K562 (cell line): ENCODE measurements around the gene EPHA10. TPM values are rescaled to one million over a fixed set of nuclear protein-coding genes. Genes with fewer than 3 reads are reported as not detected.
"Not testable (repeated sequence)": the region's sequence is repeated elsewhere in the genome, so short reads cannot be mapped to it uniquely, and the experiment has no call there.

Experiments used
- ATAC-seq: fragments of 200-7000 bp; cut with Tn5 transposase; 3 replicates; pipeline ENCODE4 v1.9.1; 2020; ENCODE audit warnings: moderate library complexity
- BruUV-seq: library from RNA; stranded (reverse); fragments of 400-500 nt; replicated peaks from 2 replicates; lab custom pipeline; 2021; lab: Mats Ljungman, UMichigan
- CTCF ChIA-PET: fragments of 300-600 bp; formaldehyde crosslinking; extraction: SDS; loops from one replicate; lab custom pipeline; 2021; ENCODE audit warnings: low intra/inter-chr PET ratio; lab: Yijun Ruan, JAX
- POLR2A ChIA-PET: fragments of 300-600, 350-650 bp; sonication (Branson Sonifier 250); formaldehyde crosslinking; extraction: SDS; loops from one replicate; lab custom pipeline; 2021; ENCODE audit warnings: antibody characterized with exemption, inconsistent platforms; lab: Yijun Ruan, JAX
- DNase-seq, 4 experiments: peaks; one replicate each; pipeline versions ENCODE4 v3.0.0 to v3.0.0-alpha.2; 2011 to 2018; ENCODE audit warnings: low spot score in 3 of 4, mixed read lengths in 3 of 4; ENCODE audit errors: extremely low read depth in 1 of 4
- FAIRE-seq: peaks from 2 replicates; lab custom pipeline; 2011; peaks lifted over from hg19 to GRCh38; lab: Jason Lieb, UNC
- H2AFZ ChIP-seq: 2 replicates; pipeline ENCODE4 v1.6.0; 2011; ENCODE audit warnings: low read depth, low read length, control low read depth, inconsistent platforms
- H3K27ac ChIP-seq: fragments of 200-600 bp; 3 replicates; pipeline ENCODE4 v1.8.0; 2011; ENCODE audit warnings: low read depth, mild to moderate bottlenecking, control low read depth, inconsistent platforms, low read length, moderate library complexity, mixed read lengths; ENCODE audit errors: extremely low read depth
- H3K27me3 ChIP-seq, 2 experiments: fragments of 300-600 bp in 1 of 2; 2 replicates in 1 of 2; 3 replicates in 1 of 2; pipeline versions ENCODE4 v1.6.0 to v1.8.0; 2011; ENCODE audit warnings: inconsistent platforms in 2 of 2, low read length in 2 of 2, mild to moderate bottlenecking in 1 of 2, mixed read lengths in 1 of 2, moderate library complexity in 1 of 2; ENCODE audit not compliant: control insufficient read depth in 2 of 2, insufficient read depth in 2 of 2
- H3K36me3 ChIP-seq: fragments of 300-600 bp; 3 replicates; pipeline ENCODE4 v1.8.0; 2011; ENCODE audit warnings: mild to moderate bottlenecking, low read length, inconsistent platforms; ENCODE audit not compliant: control insufficient read depth, insufficient read depth
- H3K4me1 ChIP-seq, 2 experiments: fragments of 200-600 bp in 1 of 2; replicated peaks in 1 of 2; 2 replicates in 1 of 2; 3 replicates in 1 of 2; pipeline versions ENCODE4 v1.5.1 to v1.8.0; 2011; ENCODE audit warnings: inconsistent platforms in 2 of 2, low read length in 2 of 2, mild to moderate bottlenecking in 1 of 2, mixed read lengths in 1 of 2, moderate library complexity in 1 of 2; ENCODE audit not compliant: control insufficient read depth in 2 of 2, insufficient read depth in 2 of 2
- H3K4me2 ChIP-seq: 2 replicates; pipeline ENCODE4 v1.6.1; 2011; ENCODE audit warnings: low read length, control low read depth, inconsistent platforms, mixed read lengths; ENCODE audit not compliant: insufficient read depth
- H3K4me3 ChIP-seq: fragments of 200-600 bp; sonication (generic), shearing (Covaris generic); 2 replicates; pipeline ENCODE4 v1.5.1; 2016; ENCODE audit warnings: control low read depth, inconsistent platforms
- H3K79me2 ChIP-seq: fragments of 200-600 bp; 3 replicates; pipeline ENCODE4 v1.8.0; 2011; ENCODE audit warnings: low read length, inconsistent platforms; ENCODE audit not compliant: control insufficient read depth, insufficient read depth
- H3K9ac ChIP-seq, 2 experiments: 2 replicates each; pipeline versions ENCODE4 v1.6.0 to v1.6.1; 2011; ENCODE audit warnings: low read depth in 2 of 2, low read length in 2 of 2, control low read depth in 1 of 2, inconsistent platforms in 1 of 2, mild to moderate bottlenecking in 1 of 2, mixed read lengths in 1 of 2; ENCODE audit not compliant: insufficient read depth in 1 of 2
- H3K9me1 ChIP-seq: one replicate; pipeline ENCODE4 v1.6.0; 2011; ENCODE audit warnings: inconsistent platforms, mild to moderate bottlenecking, low read length, moderate library complexity; ENCODE audit not compliant: control insufficient read depth, insufficient read depth
- H3K9me3 ChIP-seq: replicated peaks from 2 replicates; pipeline ENCODE4 v1.5.1; 2011; ENCODE audit warnings: low read depth, low read length, inconsistent platforms; ENCODE audit not compliant: control insufficient read depth, insufficient read depth
- H4K20me1 ChIP-seq: replicated peaks from 2 replicates; pipeline ENCODE4 v1.6.1; 2011; ENCODE audit warnings: low read length, inconsistent platforms, mixed read lengths; ENCODE audit not compliant: control insufficient read depth, insufficient read depth
- ELF2 ChIP-seq: fragments of 250-450 bp; sonication (Bioruptor Pico); IDR thresholded peaks from 2 replicates; pipeline ENCODE4 v1.5.0; 2021; ENCODE audit warnings: mild to moderate bottlenecking
- ELK3 ChIP-seq: fragments of 450-650 bp; formaldehyde crosslinking; IDR thresholded peaks from 2 replicates; pipeline ENCODE4 v1.4.0; 2020; ENCODE audit warnings: mild to moderate bottlenecking
- ETV5 ChIP-seq: sonication (generic); formaldehyde crosslinking; IDR thresholded peaks from 2 replicates; pipeline ENCODE4 v1.4.0; 2020; ENCODE audit warnings: low read depth, mild to moderate bottlenecking, missing genetic modification reagents
- POLR2AphosphoS2 ChIP-seq: IDR thresholded peaks from 2 replicates; pipeline ENCODE4 v1.6.1; 2012; ENCODE audit warnings: low read length, improper control_type of control experiment
- POLR2B ChIP-seq: fragments of 450-650 bp; IDR thresholded peaks from 2 replicates; pipeline ENCODE4 v1.6.1; 2018; ENCODE audit warnings: low read depth; ENCODE audit not compliant: partially characterized antibody
- RBM25 ChIP-seq: fragments of 200-400 bp; formaldehyde crosslinking; IDR thresholded peaks from 2 replicates; pipeline ENCODE4 v1.6.1; 2018; ENCODE audit warnings: low read length, low read depth, moderate library complexity; ENCODE audit not compliant: severe bottlenecking
- SP2 ChIP-seq: IDR thresholded peaks from 2 replicates; pipeline ENCODE4 v1.6.1; 2011; ENCODE audit warnings: mild to moderate bottlenecking, low read depth, low read length, moderate library complexity; ENCODE audit not compliant: poor library complexity, severe bottlenecking; ENCODE audit errors: extremely low read depth
- SUPT5H ChIP-seq: fragments of 450-650 bp; IDR thresholded peaks from 2 replicates; pipeline ENCODE4 v1.6.1; 2016
- ZBTB43 ChIP-seq: sonication (generic); formaldehyde crosslinking; IDR thresholded peaks from 2 replicates; pipeline ENCODE4 v1.8.0; 2023; ENCODE audit warnings: mild to moderate bottlenecking, missing genetic modification reagents
- ZFP36 ChIP-seq: fragments of 150-350 bp; IDR thresholded peaks from 2 replicates; pipeline ENCODE4 v1.6.1; 2018; ENCODE audit warnings: low read length, low read depth; ENCODE audit not compliant: partially characterized antibody
- ZNF121 ChIP-seq: sonication (generic); formaldehyde crosslinking; conservative IDR thresholded peaks from 2 replicates; pipeline ENCODE4 v1.8.0; 2022; ENCODE audit warnings: missing genetic modification reagents
- ZNF277 ChIP-seq: fragments of 250-450 bp; sonication (Bioruptor Pico); IDR thresholded peaks from 2 replicates; pipeline ENCODE4 v1.8.0; 2022; ENCODE audit warnings: inconsistent platforms, mild to moderate bottlenecking, moderate library complexity, borderline replicate concordance
- ZNF79 ChIP-seq: fragments of 250-450 bp; sonication (Bioruptor Pico); IDR thresholded peaks from 2 replicates; pipeline ENCODE4 v1.4.0; 2020; ENCODE audit warnings: low read depth, mild to moderate bottlenecking, moderate library complexity
- WGBS: fragments of 100-300 bp; shearing (Covaris generic); methylation state at CpG from one replicate; pipeline ENCODE4 v1.1.6; 2016; ENCODE audit warnings: low coverage, mixed read lengths; ENCODE audit not compliant: insufficient coverage; ENCODE audit errors: missing lambda C conversion rate; 5-methylcytosine and 5-hydroxymethylcytosine counted together
- in situ Hi-C: fragments of 300-500 bp; cut with MboI; formaldehyde crosslinking; loops from 4 replicates; pipeline ENCODE4 v1.15.0; 2018; ENCODE audit warnings: inconsistent platforms, mixed read lengths
- intact Hi-C: fragments of 100-400 bp; cut with micrococcal nuclease; formaldehyde crosslinking; loops from 2 replicates; pipeline ENCODE4 v1.14.2; 2022
- polyA plus RNA-seq, 8 experiments: library from polyadenylated mRNA; depleted of rRNA in 4 of 8; stranded (reverse) in 5 of 8; unstranded in 3 of 8; fragments of >200 nt; fragmentation: Nextera tagmentation in 2 of 8; fragmentation: Illumina TruSeq in 1 of 8; extraction: Ambion mirVana in 2 of 8; extraction: Trizol in 1 of 8; gene quantifications; 2 replicates each; pipeline versions ENCODE4 v1.2.1 to v1.2.3, GENCODE V29; 2011 to 2014; ENCODE audit warnings: inconsistent platforms in 1 of 8, missing spikeins in 1 of 8
- total RNA-seq, 7 experiments: library from RNA; depleted of rRNA in 6 of 7; stranded (reverse); fragments of >200 nt in 6 of 7; fragmentation: Illumina TruSeq in 2 of 7; extraction: Trizol in 2 of 7; gene quantifications; 2 replicates each; pipeline versions ENCODE4 v1.2.1 to v1.2.3, GENCODE V29; 2011 to 2021; ENCODE audit warnings: low replicate concordance in 1 of 7

Gene EPHA10
- total and polyA plus RNA-seq, 9 of the 15 experiments (the other 6 are each of a cell fraction or from before 2014, with no cell fraction given): 0.03 TPM; not detected in 8

DNA sequence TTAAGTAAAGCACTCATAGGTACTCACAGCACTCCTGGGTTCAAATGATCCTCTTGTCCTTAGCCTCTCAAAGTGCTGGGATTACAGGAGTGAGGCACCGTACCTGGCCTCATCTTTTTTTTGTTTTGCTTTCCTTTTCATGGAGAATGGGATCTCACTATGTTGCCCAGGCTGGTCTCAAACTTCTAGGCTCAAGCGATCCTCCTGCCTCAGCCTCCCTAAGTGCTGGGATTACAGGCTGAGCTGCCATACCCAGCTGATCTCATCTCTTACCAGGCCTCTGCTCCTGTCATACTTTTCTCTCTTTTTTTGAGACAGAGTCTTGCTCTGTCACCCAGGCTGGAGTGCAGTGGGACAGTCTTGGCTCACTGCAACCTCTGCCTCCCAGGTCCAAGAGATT, 77.2 kb downstream of the EPHA10 start:
- peaks cover 19 to 31% of the 10 kb centered on the region in 2 experiments for H3K4me1 ChIP-seq
- H3K4me3 ChIP-seq, in situ Hi-C loops, H3K9me1 ChIP-seq, DNase-seq, H3K9ac ChIP-seq, FAIRE-seq, H3K27me3 ChIP-seq, BruUV-seq, H3K9me3 ChIP-seq, ATAC-seq, intact Hi-C loops, H3K27ac ChIP-seq, H4K20me1 ChIP-seq, H2AFZ ChIP-seq, H3K4me2 ChIP-seq, CTCF ChIA-PET: not testable (repeated sequence)
- peak; percentile 37 for TF ChIP-seq RBM25
- peak; percentile 93 for TF ChIP-seq ZNF121
- POLR2A ChIA-PET: interaction anchor here (0.6 to 1.0 kb wide), 2 partner anchors 39 to 592 kb away, joined by 3 to 4 read pairs; no protein-coding TSS in a partner anchor
- peaks cover 66% of the 10 kb centered on the region for H3K36me3 ChIP-seq
- 93% methylated on average over 2 of the region's 2 CpGs for WGBS
- peaks cover 49% of the 10 kb centered on the region for H3K79me2 ChIP-seq

DNA sequence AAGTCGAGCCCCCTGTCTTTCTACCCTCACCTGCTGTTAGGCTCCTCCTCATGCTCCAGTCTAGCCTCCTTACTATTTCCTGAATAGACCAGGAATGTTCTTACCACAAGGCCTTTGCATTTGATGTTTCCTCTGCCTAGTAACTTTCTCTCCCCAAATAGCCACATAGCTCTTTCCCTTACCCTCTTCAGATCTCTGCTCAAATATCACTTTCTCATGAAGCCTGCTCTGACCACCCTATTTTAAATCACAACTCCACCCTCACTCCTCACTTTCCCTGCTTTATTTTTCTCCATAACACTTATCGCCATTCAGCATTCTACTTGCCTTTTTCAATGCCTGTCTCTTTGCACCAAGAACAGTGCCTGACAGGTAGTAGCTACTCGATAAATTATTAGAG, 79.2 kb downstream of the EPHA10 start:
- FAIRE-seq (no peak), ATAC-seq (no peak), DNase-seq (no peak)
- WGBS: 99% methylated on average over 3 of the region's 3 CpGs
- Histone ChIP-seq H3K27me3 (no peaks in the 10 kb centered on the region), H3K4me2 (no peak overlapping the region), H4K20me1 (peaks cover 7% of the 10 kb centered on the region; the same call in 1 of the 2 replicates), H3K9me3 (no peaks in the 10 kb centered on the region), H3K4me1 (peaks cover 13% of the 10 kb centered on the region in 2 experiments; a peak in 4 of 5 replicates), H3K79me2 (peaks cover 30% of the 10 kb centered on the region), H3K9ac (no peak overlapping the region), H3K36me3 (peaks cover 83% of the 10 kb centered on the region), H3K4me3 (no peak overlapping the region), H2AFZ (no peak overlapping the region), H3K9me1 (no peaks in the 10 kb centered on the region), H3K27ac (no peak overlapping the region)
- POLR2A ChIA-PET: interaction anchor here (0.7 to 1.0 kb wide), 3 partner anchors 11 to 397 kb away, joined by 3 to 4 read pairs (median 3); no protein-coding TSS in a partner anchor
- CTCF ChIA-PET: no interaction called here
- in situ Hi-C loops: no loop called here
- intact Hi-C loops: no loop called here
- BruUV-seq: no TSS peak
- TF ChIP-seq ZNF79 (CRISPR knock-in tag) (no peak), ZFP36 (no peak), ZBTB43 (no peak), POLR2AphosphoS2 (peak; percentile 53; the same call in 1 of the 2 replicates), POLR2B (peak; percentile 32), SP2 (no peak), ELF2 (no peak), ETV5 (CRISPR knock-in tag) (no peak), ZNF277 (CRISPR knock-in tag) (no peak), ELK3 (CRISPR knock-in tag) (no peak), SUPT5H (0 out of 2 replicates have a peak, but pooled peaks have one; percentile 47)
